B cell (primary cell): Measurements from ENCODE around the gene GNAS. TPM values are rescaled to one million over a fixed set of nuclear protein-coding genes. Genes with fewer than 3 reads are reported as not detected.

Experiments
- ATAC-seq: fragments of 200-7000 bp; cut with Tn5 transposase; one replicate; pipeline ENCODE4 v1.10.0; 2021; ENCODE audit warnings: low read depth, mild to moderate bottlenecking, moderate number of reproducible peaks, moderate library complexity
- CTCF ChIA-PET: fragments of 350-600 bp; sonication (Branson Sonifier 250); formaldehyde crosslinking; loops from one replicate; lab custom pipeline; 2021; ENCODE audit warnings: antibody characterized with exemption, inconsistent platforms; lab: Charles Lee
- POLR2A ChIA-PET: fragments of 350-600 bp; sonication (Branson Sonifier 250); formaldehyde crosslinking; loops from one replicate; lab custom pipeline; 2021; ENCODE audit warnings: antibody characterized with exemption; lab: Charles Lee
- DNase-seq: peaks from one replicate; pipeline ENCODE4 v3.0.0; 2013
- H2AFZ ChIP-seq: 2 replicates; pipeline ENCODE4 v1.6.1; 2012; ENCODE audit warnings: mild to moderate bottlenecking, low read depth, low read length; ENCODE audit not compliant: insufficient read depth, poor library complexity, severe bottlenecking
- H3K27ac ChIP-seq, 2 donors: 1 replicate in 1 of 2; 2 replicates in 1 of 2; pipeline ENCODE4 v1.5.1; 2012 to 2013; ENCODE audit warnings: low read length in 2 of 2, mild to moderate bottlenecking in 2 of 2, moderate library complexity in 1 of 2
- H3K27me3 ChIP-seq, 4 experiments: fragments of 200-600 bp in 1 of 4; sonication (generic) in 1 of 4; replicated peaks in 1 of 4; 1 replicate in 2 of 4; 2 replicates in 2 of 4; pipeline versions ENCODE4 v1.6.1 to v1.7.0; 2013 to 2016; ENCODE audit warnings: low read length in 3 of 4, mild to moderate bottlenecking in 2 of 4, mixed read lengths in 1 of 4, moderate library complexity in 1 of 4; ENCODE audit not compliant: insufficient read depth in 4 of 4, control insufficient read depth in 3 of 4; ENCODE audit errors: control extremely low read depth in 1 of 4
- H3K36me3 ChIP-seq, 2 experiments: replicated peaks in 1 of 2; 1 replicate in 1 of 2; 2 replicates in 1 of 2; pipeline versions ENCODE4 v1.6.1 to v1.7.1; 2013; ENCODE audit warnings: low read length in 1 of 2; ENCODE audit not compliant: insufficient read depth in 2 of 2, control insufficient read depth in 1 of 2; ENCODE audit errors: control extremely low read depth in 1 of 2, extremely low read depth in 1 of 2
- H3K4me1 ChIP-seq, 2 donors: fragments of 200-600 bp in 1 of 2; sonication (generic) in 1 of 2; 1 replicate in 1 of 2; 2 replicates in 1 of 2; pipeline versions ENCODE4 v1.5.1 to v1.6.1; 2013 to 2017; ENCODE audit warnings: low read length in 2 of 2; ENCODE audit not compliant: control insufficient read depth in 2 of 2, insufficient read depth in 2 of 2
- H3K4me2 ChIP-seq: replicated peaks from 2 replicates; pipeline ENCODE3; 2012; ENCODE audit warnings: mild to moderate bottlenecking, low read depth, low read length; ENCODE audit not compliant: poor library complexity, severe bottlenecking
- H3K4me3 ChIP-seq, 5 experiments: fragments of 200-600 bp in 1 of 5; sonication (generic) in 1 of 5; 1 replicate in 3 of 5; 2 replicates in 2 of 5; pipeline versions ENCODE4 v1.5.1 to v1.7.0; 2011 to 2016; ENCODE audit warnings: low read length in 4 of 5, mild to moderate bottlenecking in 4 of 5, low read depth in 2 of 5, control low read depth in 1 of 5, moderate library complexity in 1 of 5; ENCODE audit not compliant: insufficient read depth in 1 of 5; ENCODE audit errors: control extremely low read depth in 1 of 5, extremely low read depth in 1 of 5
- H3K79me2 ChIP-seq: fragments of 200-600 bp; sonication (generic); one replicate; pipeline ENCODE4 v1.6.0; 2016; ENCODE audit warnings: low read length; ENCODE audit not compliant: control insufficient read depth, insufficient read depth
- H3K9ac ChIP-seq: fragments of 200-600 bp; sonication (generic); 2 replicates; pipeline ENCODE4 v1.6.1; 2017; ENCODE audit warnings: mild to moderate bottlenecking, low read length, moderate library complexity
- H3K9me3 ChIP-seq, 3 donors: one replicate each; pipeline versions ENCODE4 v1.6.1 to v1.7.1; 2013; ENCODE audit warnings: low read length in 2 of 3; ENCODE audit not compliant: control insufficient read depth in 2 of 3, insufficient read depth in 1 of 3; ENCODE audit errors: control extremely low read depth in 1 of 3
- H4K20me1 ChIP-seq: 2 replicates; pipeline ENCODE4 v1.6.0; 2012; ENCODE audit warnings: mild to moderate bottlenecking, low read length; ENCODE audit not compliant: insufficient read depth, control insufficient read depth, poor library complexity, severe bottlenecking
- H3K27ac Mint-ChIP-seq: one replicate; pipeline ENCODE4 v1.8.0; 2021; ENCODE audit warnings: mixed read lengths
- H3K27me3 Mint-ChIP-seq: one replicate; pipeline ENCODE4 v1.8.0; 2021; ENCODE audit warnings: mixed read lengths
- H3K4me1 Mint-ChIP-seq: one replicate; pipeline ENCODE4 v1.8.0; 2021; ENCODE audit warnings: mixed read lengths
- H3K4me3 Mint-ChIP-seq: one replicate; pipeline ENCODE4 v1.8.0; 2021; ENCODE audit warnings: mixed read lengths
- H3K9me3 Mint-ChIP-seq: one replicate; pipeline ENCODE4 v1.8.0; 2022; ENCODE audit warnings: mixed read lengths; ENCODE audit not compliant: insufficient read depth
- EZH2 ChIP-seq: IDR thresholded peaks from 2 replicates; pipeline ENCODE4 v1.6.1; 2012; ENCODE audit warnings: borderline replicate concordance, low read depth, mild to moderate bottlenecking, moderate library complexity, low read length; ENCODE audit not compliant: insufficient read depth, poor library complexity, severe bottlenecking
- WGBS: methylation state at CpG from one replicate; pipeline ENCODE4 v1.1.5; 2013; ENCODE audit warnings: missing lambda C conversion rate; ENCODE audit not compliant: insufficient coverage; 5-methylcytosine and 5-hydroxymethylcytosine counted together
- intact Hi-C: fragments of 100-400 bp; cut with micrococcal nuclease; formaldehyde crosslinking; loops from one replicate; pipeline ENCODE4 v1.10.0; 2022
- polyA plus RNA-seq: library from polyadenylated mRNA; depleted of rRNA; stranded (reverse); fragments of >200 nt; gene quantifications from 2 replicates; pipeline ENCODE4 v1.2.3, GENCODE V29; 2012
- total RNA-seq, 2 donors: library from RNA; stranded (reverse); fragments of 120-200 nt in 1 of 2; gene quantifications; 1 replicate in 1 of 2; 2 replicates in 1 of 2; pipeline versions ENCODE4 v1.2.3 to v1.2.4, GENCODE V29; 2013 to 2022
- TF ChIP-seq, protein P1 (sequence below): fragments of 200-600 bp; IDR thresholded peaks from one replicate; pipeline ENCODE4 v1.8.0; 2022; ENCODE audit warnings: antibody characterized with exemption, mild to moderate bottlenecking

Gene GNAS
- total and polyA plus RNA-seq, 2 donors (not counting 1 experiment from before 2014, with no cell fraction given), result 714 to 1,181 TPM

DNA sequence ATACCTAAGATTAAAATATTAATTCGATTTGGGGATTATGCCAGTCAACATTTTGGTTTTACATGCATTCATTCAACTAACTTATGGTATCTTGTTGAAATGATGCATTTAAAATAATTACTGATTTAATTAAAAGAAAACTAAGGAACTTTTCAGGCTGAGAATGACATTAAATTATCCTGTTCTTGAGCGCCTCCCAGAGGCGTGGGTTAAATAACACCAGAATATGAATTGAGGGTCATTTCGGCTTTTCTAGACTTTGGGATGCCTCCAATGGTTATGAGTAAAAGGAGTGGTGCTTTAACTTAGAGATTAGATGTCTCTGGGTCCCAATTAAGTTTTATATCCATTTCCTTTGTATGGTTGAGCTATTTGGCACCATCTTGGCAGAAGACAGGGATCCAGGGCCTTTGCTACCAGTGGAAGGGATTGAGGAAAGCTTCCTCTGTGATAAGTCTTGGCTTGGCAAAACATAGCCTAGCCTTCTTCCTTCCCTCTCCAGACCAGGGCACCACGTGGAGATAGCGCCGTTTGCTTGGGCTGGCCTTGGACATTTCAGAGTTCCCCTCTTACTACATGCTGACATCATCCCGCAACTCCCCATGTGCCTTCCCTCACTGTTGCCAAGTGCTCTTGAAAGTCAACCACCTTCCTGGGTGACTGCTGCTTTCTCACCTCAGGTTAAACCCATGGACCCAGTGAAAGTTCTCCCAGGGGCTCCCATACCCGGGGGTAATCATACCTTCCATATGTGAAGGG, 28.7 kb downstream of the GNAS start:
- Histone ChIP-seq H4K20me1 (no peaks in the 10 kb centered on the region), H3K9me3 (no peaks in the 10 kb centered on the region), H3K27me3 (no peaks in the 10 kb centered on the region), H2AFZ (no peak overlapping the region), H3K4me1 (peaks cover 0 to 4% of the 10 kb centered on the region in 2 donors), H3K27ac (no peak overlapping the region), H3K36me3 (no peaks in the 10 kb centered on the region), H3K4me2 (no peak overlapping the region), H3K79me2 (no peaks in the 10 kb centered on the region), H3K4me3 (no peak overlapping the region), H3K9ac (no peak overlapping the region)
- Mint-ChIP-seq H3K27ac (peak overlapping the region; percentile 32), H3K27me3 (no peaks in the 10 kb centered on the region), H3K4me1 (peaks cover 2% of the 10 kb centered on the region), H3K9me3 (no peaks in the 10 kb centered on the region), H3K4me3 (no peak overlapping the region)
- WGBS, result 70% methylated on average over 5 of the region's 9 CpGs
- ATAC-seq (no peak), DNase-seq (no peak)
- TF ChIP-seq, protein P1, sequence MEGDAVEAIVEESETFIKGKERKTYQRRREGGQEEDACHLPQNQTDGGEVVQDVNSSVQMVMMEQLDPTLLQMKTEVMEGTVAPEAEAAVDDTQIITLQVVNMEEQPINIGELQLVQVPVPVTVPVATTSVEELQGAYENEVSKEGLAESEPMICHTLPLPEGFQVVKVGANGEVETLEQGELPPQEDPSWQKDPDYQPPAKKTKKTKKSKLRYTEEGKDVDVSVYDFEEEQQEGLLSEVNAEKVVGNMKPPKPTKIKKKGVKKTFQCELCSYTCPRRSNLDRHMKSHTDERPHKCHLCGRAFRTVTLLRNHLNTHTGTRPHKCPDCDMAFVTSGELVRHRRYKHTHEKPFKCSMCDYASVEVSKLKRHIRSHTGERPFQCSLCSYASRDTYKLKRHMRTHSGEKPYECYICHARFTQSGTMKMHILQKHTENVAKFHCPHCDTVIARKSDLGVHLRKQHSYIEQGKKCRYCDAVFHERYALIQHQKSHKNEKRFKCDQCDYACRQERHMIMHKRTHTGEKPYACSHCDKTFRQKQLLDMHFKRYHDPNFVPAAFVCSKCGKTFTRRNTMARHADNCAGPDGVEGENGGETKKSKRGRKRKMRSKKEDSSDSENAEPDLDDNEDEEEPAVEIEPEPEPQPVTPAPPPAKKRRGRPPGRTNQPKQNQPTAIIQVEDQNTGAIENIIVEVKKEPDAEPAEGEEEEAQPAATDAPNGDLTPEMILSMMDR, result no peak
- TF ChIP-seq EZH2, result no peak
- intact Hi-C loops, result no loop called here
- ChIA-PET POLR2A (no interaction called here), CTCF (interaction anchor here (0.7 kb wide), 1 partner anchor 11 kb away, joined by 3 read pairs; no protein-coding TSS in a partner anchor)

- no peak overlapping the region for H3K9ac ChIP-seq
- no peak overlapping the region for H3K27ac ChIP-seq
- Mint-ChIP-seq H3K27ac (no peak overlapping the region), H3K4me1 (peaks cover 11% of the 10 kb centered on the region), H3K4me3 (no peak overlapping the region), H3K27me3 (no peaks in the 10 kb centered on the region), H3K9me3 (no peaks in the 10 kb centered on the region)
- WGBS, result no CpG with 5 or more reads among the region's 5 CpGs
- peaks cover 5% of the 10 kb centered on the region for H3K79me2 ChIP-seq
- TF ChIP-seq, protein P1, result no peak
- no peak for TF ChIP-seq EZH2
- DNase-seq (no peak), ATAC-seq (no peak)
- peaks cover 14 to 18% of the 10 kb centered on the region in 2 donors for H3K4me1 ChIP-seq
- H3K4me3 ChIP-seq, result no peak overlapping the region
- H3K27me3 ChIP-seq, result no peaks in the 10 kb centered on the region
- no peaks in the 10 kb centered on the region for H3K36me3 ChIP-seq
- ChIA-PET POLR2A (no interaction called here), CTCF (interaction anchor here (0.9 to 2.2 kb wide), 2 partner anchors 13 to 340 kb away, joined by 3 to 7 read pairs; no protein-coding TSS in a partner anchor)
- intact Hi-C loops, result no loop called here
- H3K4me2 ChIP-seq, result no peak overlapping the region
- H4K20me1 ChIP-seq, result no peaks in the 10 kb centered on the region
- no peaks in the 10 kb centered on the region for H3K9me3 ChIP-seq
- H2AFZ ChIP-seq, result no peak overlapping the region
Measured at GRCh38 chr20:58882704-58883089, 30.2 kb downstream of the GNAS start.
